Neuronal stem cell (in vitro differentiated cells): Measurements from ENCODE around the gene TTC23.

Experiments used
- DNase-seq: peaks from one replicate; pipeline ENCODE4 v3.0.0-alpha.2; 2013; ENCODE audit warnings: low spot score
- H2AFZ ChIP-seq: one replicate; pipeline ENCODE4 v1.6.1; 2013; ENCODE audit warnings: mild to moderate bottlenecking, low read length, inconsistent platforms
- H2AK5ac ChIP-seq: 2 replicates; pipeline ENCODE4 v1.6.1; 2013; ENCODE audit warnings: low read depth, mild to moderate bottlenecking, inconsistent platforms, low read length, moderate library complexity, mixed read lengths
- H2BK120ac ChIP-seq: 2 replicates; pipeline ENCODE4 v1.6.1; 2013; ENCODE audit warnings: low read depth, mild to moderate bottlenecking, inconsistent platforms, low read length, moderate library complexity, mixed read lengths
- H2BK12ac ChIP-seq: one replicate; pipeline ENCODE4 v1.6.1; 2013; ENCODE audit warnings: low read length, inconsistent platforms
- H2BK15ac ChIP-seq: 2 replicates; pipeline ENCODE4 v1.6.1; 2013; ENCODE audit warnings: mild to moderate bottlenecking, low read length, inconsistent platforms, mixed read lengths
- H2BK5ac ChIP-seq: one replicate; pipeline ENCODE4 v1.6.1; 2013; ENCODE audit warnings: inconsistent platforms, mild to moderate bottlenecking, low read length, moderate library complexity
- H3K14ac ChIP-seq: one replicate; pipeline ENCODE4 v1.6.1; 2013; ENCODE audit warnings: low read length, inconsistent platforms
- H3K18ac ChIP-seq: 2 replicates; pipeline ENCODE4 v1.6.1; 2013; ENCODE audit warnings: low read length, inconsistent platforms
- H3K23ac ChIP-seq: 2 replicates; pipeline ENCODE4 v1.6.1; 2013; ENCODE audit warnings: low read depth, mild to moderate bottlenecking, mixed read lengths, low read length, inconsistent platforms; ENCODE audit not compliant: poor library complexity
- H3K27ac ChIP-seq: replicated peaks from 3 replicates; pipeline ENCODE4 v1.5.1; 2013; ENCODE audit warnings: low read length, inconsistent platforms
- H3K27me3 ChIP-seq, 3 experiments: 2 replicates each; pipeline ENCODE4 v1.6.1; 2013; ENCODE audit warnings: low read length in 3 of 3, mild to moderate bottlenecking in 2 of 3, inconsistent platforms in 1 of 3, low read depth in 1 of 3, mixed read lengths in 1 of 3, moderate library complexity in 1 of 3; ENCODE audit not compliant: control insufficient read depth in 3 of 3, insufficient read depth in 3 of 3
- H3K36me3 ChIP-seq, 2 donors: replicated peaks in 1 of 2; 2 replicates each; pipeline ENCODE4 v1.6.1; 2013; ENCODE audit warnings: low read length in 2 of 2; ENCODE audit not compliant: control insufficient read depth in 2 of 2, insufficient read depth in 2 of 2
- H3K4ac ChIP-seq: 2 replicates; pipeline ENCODE4 v1.6.1; 2013; ENCODE audit warnings: inconsistent platforms, mild to moderate bottlenecking, low read length, moderate library complexity
- H3K4me1 ChIP-seq, 2 donors: 1 replicate in 1 of 2; 2 replicates in 1 of 2; pipeline ENCODE4 v1.6.1; 2013; ENCODE audit warnings: low read length in 2 of 2, low read depth in 1 of 2; ENCODE audit not compliant: control insufficient read depth in 2 of 2, insufficient read depth in 1 of 2
- H3K4me2 ChIP-seq: one replicate; pipeline ENCODE4 v1.6.1; 2013; ENCODE audit warnings: mild to moderate bottlenecking, low read length, inconsistent platforms; ENCODE audit not compliant: insufficient read depth, poor library complexity, severe bottlenecking
- H3K4me3 ChIP-seq, 2 donors: 2 replicates each; pipeline ENCODE4 v1.5.1; 2013; ENCODE audit warnings: low read length in 2 of 2, mild to moderate bottlenecking in 2 of 2, inconsistent platforms in 1 of 2, moderate library complexity in 1 of 2
- H3K79me1 ChIP-seq: one replicate; pipeline ENCODE4 v1.6.1; 2013; ENCODE audit warnings: low read depth, mild to moderate bottlenecking, inconsistent platforms, low read length, moderate library complexity
- H3K9ac ChIP-seq: one replicate; pipeline ENCODE4 v1.6.1; 2013; ENCODE audit warnings: mild to moderate bottlenecking, low read depth, low read length, inconsistent platforms; ENCODE audit not compliant: poor library complexity
- H3K9me3 ChIP-seq, 2 donors: replicated peaks in 1 of 2; 2 replicates each; pipeline versions ENCODE3 to v1.6.1; 2013; ENCODE audit warnings: low read length in 2 of 2, mild to moderate bottlenecking in 2 of 2, inconsistent platforms in 1 of 2, low read depth in 1 of 2, mixed read lengths in 1 of 2, moderate library complexity in 1 of 2; ENCODE audit not compliant: control insufficient read depth in 2 of 2, insufficient read depth in 1 of 2
- H4K8ac ChIP-seq: one replicate; pipeline ENCODE4 v1.6.1; 2013; ENCODE audit warnings: low read depth, mild to moderate bottlenecking, inconsistent platforms, low read length, moderate library complexity
- H4K91ac ChIP-seq: one replicate; pipeline ENCODE4 v1.6.1; 2013; ENCODE audit warnings: low read length, low read depth, mild to moderate bottlenecking, inconsistent platforms; ENCODE audit not compliant: poor library complexity
- WGBS, 2 donors: extraction: QIAGEN DNeasy Blood & Tissue Kit; methylation state at CpG; one replicate each; pipeline ENCODE4 v1.1.7; 2013; ENCODE audit warnings: missing lambda C conversion rate in 2 of 2, mixed read lengths in 1 of 2; ENCODE audit not compliant: insufficient read length in 2 of 2, insufficient replicate concordance in 1 of 2; ENCODE audit errors: extremely low coverage in 2 of 2; 5-methylcytosine and 5-hydroxymethylcytosine counted together

The TTC23 gene

GRCh38 chr15:99213187-99213811 lies 36.1 kb downstream of the TTC23 start:
- Histone ChIP-seq H3K27me3 (no peaks in the 10 kb centered on the region), H3K9ac (no peak overlapping the region), H2BK15ac (no peak overlapping the region), H3K23ac (no peak overlapping the region), H3K27ac (no peak overlapping the region), H4K91ac (no peak overlapping the region), H3K4me3 (no peak overlapping the region), H3K4me1 (no peaks in the 10 kb centered on the region), H2BK5ac (no peak overlapping the region), H3K4me2 (no peak overlapping the region), H2BK120ac (no peak overlapping the region), H4K8ac (no peak overlapping the region), H3K14ac (no peak overlapping the region), H3K18ac (no peak overlapping the region), H2AFZ (no peak overlapping the region), H3K9me3 (no peaks in the 10 kb centered on the region), H2AK5ac (no peak overlapping the region), H3K36me3 (peaks cover 7 to 27% of the 10 kb centered on the region in 2 donors), H3K79me1 (no peaks in the 10 kb centered on the region), H3K4ac (no peak overlapping the region), H2BK12ac (no peak overlapping the region)
- no CpG with 5 or more reads among the region's 1 CpG for WGBS, 2 donors
- DNase-seq, result peak; percentile 42

- no peaks in the 10 kb centered on the region for H3K4me1 ChIP-seq
- no peak overlapping the region for H3K4me2 ChIP-seq
- no peak overlapping the region for H2BK120ac ChIP-seq
- no peak overlapping the region for H3K27ac ChIP-seq
- H4K91ac ChIP-seq, result no peak overlapping the region
- H3K9ac ChIP-seq, result no peak overlapping the region
- H3K36me3 ChIP-seq, result peaks cover 0 to 18% of the 10 kb centered on the region in 2 donors
- no CpG with 5 or more reads among the region's 7 CpGs for WGBS, 2 donors
- DNase-seq, result no peak
- no peak overlapping the region for H3K14ac ChIP-seq
- H4K8ac ChIP-seq, result no peak overlapping the region
- no peak overlapping the region for H3K18ac ChIP-seq
- H3K4me3 ChIP-seq, result no peak overlapping the region
- H2BK5ac ChIP-seq, result no peak overlapping the region
- H2AFZ ChIP-seq, result no peak overlapping the region
- H2BK15ac ChIP-seq, result no peak overlapping the region
- H2BK12ac ChIP-seq, result no peak overlapping the region
- no peaks in the 10 kb centered on the region for H3K9me3 ChIP-seq
- H3K27me3 ChIP-seq, result no peaks in the 10 kb centered on the region
- H3K4ac ChIP-seq, result no peak overlapping the region
- H3K23ac ChIP-seq, result no peak overlapping the region
- H3K79me1 ChIP-seq, result no peaks in the 10 kb centered on the region
- no peak overlapping the region for H2AK5ac ChIP-seq
Measured at GRCh38 chr15:99212406-99212805, 37.0 kb downstream of the TTC23 start.

GRCh38 chr15:99211926-99212325 lies 37.5 kb downstream of the TTC23 start:
- H2BK120ac ChIP-seq, result no peak overlapping the region
- no peak overlapping the region for H4K91ac ChIP-seq
- no peak overlapping the region for H4K8ac ChIP-seq
- H3K27me3 ChIP-seq, result no peaks in the 10 kb centered on the region
- H3K79me1 ChIP-seq, result no peaks in the 10 kb centered on the region
- H3K4me2 ChIP-seq, result no peak overlapping the region
- H2AFZ ChIP-seq, result no peak overlapping the region
- no peak overlapping the region for H3K14ac ChIP-seq
- no peak overlapping the region for H3K23ac ChIP-seq
- H3K18ac ChIP-seq, result no peak overlapping the region
- H2BK12ac ChIP-seq, result no peak overlapping the region
- no peak for DNase-seq
- no peaks in the 10 kb centered on the region for H3K4me1 ChIP-seq
- peaks cover 0 to 17% of the 10 kb centered on the region in 2 donors for H3K36me3 ChIP-seq
- H2BK5ac ChIP-seq, result no peak overlapping the region
- H2AK5ac ChIP-seq, result no peak overlapping the region
- no peak overlapping the region for H3K4ac ChIP-seq
- no peak overlapping the region for H2BK15ac ChIP-seq
- H3K4me3 ChIP-seq, result no peak overlapping the region
- H3K9ac ChIP-seq, result no peak overlapping the region
- H3K27ac ChIP-seq, result no peak overlapping the region
- no CpG with 5 or more reads among the region's 4 CpGs for WGBS, 2 donors
- H3K9me3 ChIP-seq, result no peaks in the 10 kb centered on the region

- H3K4ac ChIP-seq, result no peak overlapping the region
- H2BK12ac ChIP-seq, result no peak overlapping the region
- H3K79me1 ChIP-seq, result no peaks in the 10 kb centered on the region
- no peak overlapping the region for H2BK120ac ChIP-seq
- H3K4me3 ChIP-seq, result no peak overlapping the region
- H3K4me2 ChIP-seq, result no peak overlapping the region
- H3K27ac ChIP-seq, result no peak overlapping the region
- no peak overlapping the region for H4K91ac ChIP-seq
- H2BK15ac ChIP-seq, result no peak overlapping the region
- H3K36me3 ChIP-seq, result peaks cover 0 to 14% of the 10 kb centered on the region in 2 donors
- H3K4me1 ChIP-seq, result no peaks in the 10 kb centered on the region
- no peak overlapping the region for H2AK5ac ChIP-seq
- H3K9me3 ChIP-seq, result peaks cover 0 to 7% of the 10 kb centered on the region in 2 donors
- no peak overlapping the region for H3K23ac ChIP-seq
- H3K27me3 ChIP-seq, result no peaks in the 10 kb centered on the region
- no peak overlapping the region for H3K14ac ChIP-seq
- no peak overlapping the region for H3K18ac ChIP-seq
- no peak overlapping the region for H3K9ac ChIP-seq
- H2AFZ ChIP-seq, result no peak overlapping the region
- H2BK5ac ChIP-seq, result no peak overlapping the region
- no peak for DNase-seq
- H4K8ac ChIP-seq, result no peak overlapping the region
Measured at GRCh38 chr15:99210334-99210733, 39.0 kb downstream of the TTC23 start.
